Thyroid gland (tissue), 4 donors: ENCODE data around the gene CCDC197. TPM values are rescaled to one million over a fixed set of nuclear protein-coding genes. Genes with fewer than 3 reads are reported as not detected.

ENCODE experiments used
- DNase-seq, 2 donors: peaks; one replicate each; pipeline ENCODE4 v3.0.0-alpha.2; 2019
- H3K27ac ChIP-seq, 3 donors: fragments of 200-600 bp; sonication (generic); 1 replicate in 2 of 3; 2 replicates in 1 of 3; pipeline ENCODE4 v1.5.1; 2016 to 2019; ENCODE audit warnings: mild to moderate bottlenecking in 1 of 3, moderate library complexity in 1 of 3
- H3K27me3 ChIP-seq: fragments of 200-600 bp; sonication (generic); one replicate; pipeline ENCODE4 v1.5.1; 2019
- H3K36me3 ChIP-seq, 2 donors: fragments of 200-600 bp; sonication (generic); one replicate each; pipeline ENCODE4 v1.5.1; 2016 to 2019
- H3K4me1 ChIP-seq, 2 donors: fragments of 200-600 bp; sonication (generic); one replicate each; pipeline ENCODE4 v1.5.1; 2017 to 2019
- H3K4me3 ChIP-seq, 3 donors: fragments of 200-600 bp; sonication (generic); replicated peaks in 1 of 3; 1 replicate in 2 of 3; 2 replicates in 1 of 3; pipeline ENCODE4 v1.5.1; 2016; ENCODE audit warnings: mild to moderate bottlenecking in 1 of 3
- H3K9me3 ChIP-seq: fragments of 200-600 bp; sonication (generic); one replicate; pipeline ENCODE4 v1.5.1; 2017
- POLR2A ChIP-seq, 2 donors: fragments of 450-650 bp; IDR thresholded peaks; one replicate each; pipeline ENCODE4 v1.6.1; 2017; ENCODE audit warnings: antibody characterized with exemption in 2 of 2, mild to moderate bottlenecking in 2 of 2, moderate library complexity in 1 of 2
- WGBS, 2 donors: methylation state at CpG; one replicate each; pipeline ENCODE4 v1.1.5; 2017; 5-methylcytosine and 5-hydroxymethylcytosine counted together
- intact Hi-C: fragments of 100-400 bp; cut with DNase I; formaldehyde crosslinking; loops from one replicate; pipeline ENCODE4 v1.15.1; 2023
- total RNA-seq, 4 donors: library from RNA; depleted of rRNA; stranded (reverse); fragments of >200 nt; gene quantifications; one replicate each; pipeline ENCODE4 v1.2.3, GENCODE V29; 2016
- TF ChIP-seq, protein P1 (sequence below), 6 experiments: fragments of 200-600 bp in 3 of 6; fragments of 450-650 bp in 3 of 6; sonication (generic) in 3 of 6; IDR thresholded peaks; one replicate each; pipeline ENCODE4 v1.5.1; 2016 to 2019; ENCODE audit warnings: antibody characterized with exemption in 6 of 6, mild to moderate bottlenecking in 2 of 6, inconsistent platforms in 1 of 6, moderate library complexity in 1 of 6

CCDC197 gene
- total RNA-seq: not detected

GRCh38 chr14:93997082-93997481 lies at the start of gene CCDC197:
Gene CCDC197 (plus strand): TSS chr14:93997301. CDS start chr14:93998132, 831 bp downstream.
- intact Hi-C loops: no loop called here
- WGBS, 2 donors: 91 to 100% methylated on average over 1 of the region's 1 CpG
- Histone ChIP-seq H3K27ac (no peak within 1 kb of the TSS), H3K4me1 (peaks cover 0 to 4% of the 10 kb centered on the region in 2 donors), H3K4me3 (no peak within 1 kb of the TSS), H3K36me3 (no peaks in the 10 kb centered on the region), H3K27me3 (no peaks in the 10 kb centered on the region), H3K9me3 (no peaks in the 10 kb centered on the region)
- DNase-seq: no peak
- TF ChIP-seq POLR2A (IDR thresholded peaks at IDR 0.05): no peak
- TF ChIP-seq, protein P1, sequence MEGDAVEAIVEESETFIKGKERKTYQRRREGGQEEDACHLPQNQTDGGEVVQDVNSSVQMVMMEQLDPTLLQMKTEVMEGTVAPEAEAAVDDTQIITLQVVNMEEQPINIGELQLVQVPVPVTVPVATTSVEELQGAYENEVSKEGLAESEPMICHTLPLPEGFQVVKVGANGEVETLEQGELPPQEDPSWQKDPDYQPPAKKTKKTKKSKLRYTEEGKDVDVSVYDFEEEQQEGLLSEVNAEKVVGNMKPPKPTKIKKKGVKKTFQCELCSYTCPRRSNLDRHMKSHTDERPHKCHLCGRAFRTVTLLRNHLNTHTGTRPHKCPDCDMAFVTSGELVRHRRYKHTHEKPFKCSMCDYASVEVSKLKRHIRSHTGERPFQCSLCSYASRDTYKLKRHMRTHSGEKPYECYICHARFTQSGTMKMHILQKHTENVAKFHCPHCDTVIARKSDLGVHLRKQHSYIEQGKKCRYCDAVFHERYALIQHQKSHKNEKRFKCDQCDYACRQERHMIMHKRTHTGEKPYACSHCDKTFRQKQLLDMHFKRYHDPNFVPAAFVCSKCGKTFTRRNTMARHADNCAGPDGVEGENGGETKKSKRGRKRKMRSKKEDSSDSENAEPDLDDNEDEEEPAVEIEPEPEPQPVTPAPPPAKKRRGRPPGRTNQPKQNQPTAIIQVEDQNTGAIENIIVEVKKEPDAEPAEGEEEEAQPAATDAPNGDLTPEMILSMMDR (IDR thresholded peaks at IDR 0.05): no peak

DNA sequence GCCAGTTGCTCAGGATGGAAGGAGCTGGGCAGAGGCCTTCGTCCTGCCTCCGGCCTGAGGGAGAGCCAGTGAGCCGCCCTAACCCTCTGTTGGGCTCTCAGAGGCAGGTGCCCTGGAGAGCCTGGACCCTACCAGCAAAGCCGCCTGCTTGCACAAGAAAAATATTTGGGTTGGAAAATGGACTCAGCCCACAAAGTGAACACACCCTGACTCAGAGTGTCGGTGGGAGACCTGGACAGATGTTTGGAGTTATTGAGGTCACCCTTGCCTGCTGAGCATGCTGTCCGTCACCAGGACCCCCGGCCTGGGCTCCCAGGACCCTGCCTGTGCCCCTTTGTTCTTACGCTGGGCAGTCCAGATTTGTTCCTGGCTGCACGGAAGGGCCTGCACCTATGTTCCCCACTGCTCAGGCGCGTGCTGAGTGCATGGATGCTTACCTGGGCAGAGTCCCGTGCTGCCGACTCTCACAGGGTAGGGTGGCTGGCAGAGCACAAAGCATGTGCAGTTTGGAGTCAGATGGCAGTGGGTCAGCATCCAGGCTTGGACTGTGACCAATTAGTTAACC lies 47.5 kb upstream of the CCDC197 start:
- Histone ChIP-seq H3K4me1 (no peaks in the 10 kb centered on the region), H3K27me3 (no peaks in the 10 kb centered on the region), H3K9me3 (no peaks in the 10 kb centered on the region), H3K36me3 (no peaks in the 10 kb centered on the region), H3K27ac (no peak overlapping the region), H3K4me3 (no peak overlapping the region)
- 98% methylated on average over 8 of the region's 13 CpGs; no CpG with 5 or more reads in 1 of the 2 donors for WGBS, 2 donors
- intact Hi-C loops: no loop called here
- DNase-seq: no peak
- no peak for TF ChIP-seq POLR2A (IDR thresholded peaks at IDR 0.05)
- TF ChIP-seq, protein P1 (IDR thresholded peaks at IDR 0.05): no peak

DNA sequence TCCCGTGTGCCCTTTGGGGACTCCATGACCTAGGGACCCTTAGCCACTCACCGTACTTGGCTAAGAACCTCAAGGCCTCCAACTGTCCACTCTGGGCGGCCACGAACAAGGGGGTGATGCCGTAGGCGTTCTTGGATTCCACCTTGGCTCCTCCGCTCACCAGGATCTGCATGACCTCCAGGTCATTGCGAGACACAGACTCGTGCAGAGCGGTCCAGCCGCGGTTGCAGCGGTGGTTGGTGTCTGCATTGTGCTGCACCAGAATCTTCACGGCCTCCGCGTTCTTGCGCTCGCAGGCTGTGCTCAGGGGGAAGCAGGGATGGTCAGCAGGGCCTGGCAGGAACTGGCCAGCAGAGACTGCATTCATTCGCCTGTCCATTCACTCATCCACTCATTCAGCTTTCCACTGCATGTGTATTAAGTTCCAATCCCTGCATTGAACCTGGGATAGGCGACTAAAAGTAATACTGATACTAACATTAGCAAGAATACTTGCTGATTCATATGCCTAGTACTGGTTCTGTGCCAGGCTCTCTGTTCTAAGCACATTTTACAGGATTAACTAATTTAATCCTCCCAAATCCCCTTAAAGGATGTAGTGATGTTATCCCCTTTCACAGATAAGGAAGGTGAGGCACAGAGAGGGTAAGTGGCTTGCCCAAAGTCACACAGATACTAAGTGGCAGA lies 46.0 kb upstream of the CCDC197 start:
- WGBS, 2 donors: 87 to 90% methylated on average over 20 of the region's 20 CpGs
- Histone ChIP-seq H3K36me3 (no peaks in the 10 kb centered on the region), H3K9me3 (no peaks in the 10 kb centered on the region), H3K27ac (no peak overlapping the region), H3K27me3 (no peaks in the 10 kb centered on the region), H3K4me1 (no peaks in the 10 kb centered on the region), H3K4me3 (no peak overlapping the region)
- no peak for TF ChIP-seq POLR2A (IDR thresholded peaks at IDR 0.05)
- TF ChIP-seq, protein P1 (IDR thresholded peaks at IDR 0.05): no peak
- no peak for DNase-seq
- intact Hi-C loops: no loop called here

DNA sequence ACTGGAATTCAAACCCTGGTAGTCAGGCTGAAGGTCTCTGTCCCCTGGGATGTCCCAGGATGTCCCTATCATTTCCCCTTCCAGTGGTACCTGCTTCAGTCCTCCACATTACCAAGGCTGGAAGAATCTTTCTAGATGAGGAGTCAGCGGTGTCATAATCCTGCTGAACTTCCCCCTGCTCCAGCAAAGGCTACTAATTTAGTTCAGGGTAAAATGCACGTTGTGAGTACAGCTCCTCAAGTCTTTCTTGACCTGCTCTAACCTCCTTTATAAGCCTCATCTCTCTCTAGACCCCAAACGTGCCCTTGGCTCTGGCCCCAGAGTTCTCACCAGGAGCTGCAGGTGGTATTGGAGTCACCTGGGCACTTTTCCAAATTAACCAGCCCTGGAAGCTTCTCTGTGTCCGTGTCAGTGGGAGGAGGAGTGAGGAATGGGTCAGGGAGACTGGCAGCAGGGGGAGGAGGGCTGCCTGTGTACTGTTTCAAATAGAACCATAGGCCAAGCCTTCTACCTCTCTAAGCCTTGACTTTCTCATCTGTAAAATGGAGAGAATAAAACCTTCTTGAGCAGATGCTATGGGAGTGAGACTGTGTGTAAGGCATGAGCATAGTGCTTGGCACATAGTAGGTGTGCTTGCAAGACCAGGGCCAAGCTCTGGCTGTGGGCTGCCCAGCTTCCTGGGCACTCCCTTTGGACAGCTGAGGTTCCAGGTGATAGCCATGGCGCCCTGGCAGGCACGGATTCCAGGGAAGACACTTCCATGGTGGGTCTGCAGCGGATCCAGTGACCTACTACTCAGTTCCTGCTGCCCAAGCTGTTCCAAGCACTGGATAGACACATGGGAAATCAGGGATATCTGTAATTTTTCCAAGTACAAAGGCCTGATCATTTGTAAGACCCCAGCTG lies 45.2 kb upstream of the CCDC197 start:
- TF ChIP-seq, protein P1 (IDR thresholded peaks at IDR 0.05): no peak
- TF ChIP-seq POLR2A (IDR thresholded peaks at IDR 0.05): no peak
- no peaks in the 10 kb centered on the region for H3K4me1 ChIP-seq
- DNase-seq: no peak
- H3K27me3 ChIP-seq: no peaks in the 10 kb centered on the region
- WGBS, 2 donors: 40 to 51% methylated on average over 4 to 6 of the region's 7 CpGs
- intact Hi-C loops: no loop called here
- H3K36me3 ChIP-seq: no peaks in the 10 kb centered on the region
- H3K9me3 ChIP-seq: no peaks in the 10 kb centered on the region
- H3K27ac ChIP-seq: no peak overlapping the region
- H3K4me3 ChIP-seq: no peak overlapping the region
